H1 (cell line): ENCODE results near the gene LRRC45. TPM values are rescaled to one million over a fixed set of nuclear protein-coding genes. Genes with fewer than 3 reads are reported as not detected.

Source experiments
- CTCF ChIA-PET: fragments of 300-600 bp; sonication (Branson Sonifier 250); formaldehyde crosslinking; loops from one replicate; lab custom pipeline; 2021; ENCODE audit not compliant: partially characterized antibody; lab: Charles Lee
- POLR2A ChIA-PET: fragments of 300-600 bp; sonication (Branson Sonifier 250); formaldehyde crosslinking; loops from one replicate; lab custom pipeline; 2021; ENCODE audit warnings: inconsistent platforms; ENCODE audit not compliant: partially characterized antibody; lab: Charles Lee
- DNase-seq, 2 experiments: peaks; one replicate each; pipeline versions ENCODE4 v3.0.0 to v3.0.0-alpha.2; 2010 to 2022; ENCODE audit warnings: low spot score in 2 of 2, low read depth in 1 of 2, mixed read lengths in 1 of 2
- FAIRE-seq: peaks from 2 replicates; lab custom pipeline; 2011; peaks lifted over from hg19 to GRCh38; lab: Jason Lieb, UNC
- H2AFZ ChIP-seq: 2 replicates; pipeline ENCODE4 v1.8.1; 2012; ENCODE audit warnings: low read length, inconsistent platforms
- H2AK5ac ChIP-seq: 2 replicates; pipeline ENCODE4 v1.6.1; 2013; ENCODE audit warnings: low read depth, low read length
- H2BK120ac ChIP-seq: replicated peaks from 2 replicates; pipeline ENCODE3; 2013; ENCODE audit warnings: low read depth, low read length, inconsistent platforms
- H2BK12ac ChIP-seq: 2 replicates; pipeline ENCODE4 v1.6.1; 2013; ENCODE audit warnings: low read depth, low read length
- H2BK15ac ChIP-seq: 2 replicates; pipeline ENCODE4 v1.6.1; 2013; ENCODE audit warnings: low read length
- H2BK20ac ChIP-seq: 2 replicates; pipeline ENCODE4 v1.6.1; 2013; ENCODE audit warnings: low read length
- H2BK5ac ChIP-seq: 2 replicates; pipeline ENCODE4 v1.6.1; 2013; ENCODE audit warnings: low read depth, low read length
- H3K14ac ChIP-seq: 2 replicates; pipeline ENCODE4 v1.6.1; 2013; ENCODE audit warnings: inconsistent platforms; ENCODE audit not compliant: insufficient read length
- H3K18ac ChIP-seq: 2 replicates; pipeline ENCODE4 v1.6.1; 2013; ENCODE audit warnings: low read length; ENCODE audit errors: extremely low read depth
- H3K23ac ChIP-seq: 2 replicates; pipeline ENCODE4 v1.6.1; 2013; ENCODE audit warnings: inconsistent platforms; ENCODE audit not compliant: insufficient read length
- H3K23me2 ChIP-seq: 2 replicates; pipeline ENCODE4 v1.6.1; 2013; ENCODE audit warnings: low read depth, low read length
- H3K27ac ChIP-seq: 2 replicates; pipeline ENCODE4 v1.6.1; 2011; ENCODE audit warnings: low read depth, low read length, inconsistent platforms
- H3K27me3 ChIP-seq, 4 experiments: replicated peaks in 1 of 4; 1 replicate in 1 of 4; 2 replicates in 3 of 4; pipeline versions ENCODE4 v1.6.1 to v1.8.1; 2011 to 2013; ENCODE audit warnings: low read length in 3 of 4, mild to moderate bottlenecking in 3 of 4, inconsistent platforms in 2 of 4, mixed read lengths in 2 of 4, moderate library complexity in 1 of 4; ENCODE audit not compliant: control insufficient read depth in 3 of 4, insufficient read depth in 3 of 4; ENCODE audit errors: extremely low read depth in 1 of 4
- H3K36me3 ChIP-seq, 4 experiments: 2 replicates each; pipeline versions ENCODE4 v1.6.1 to v1.8.1; 2011 to 2013; ENCODE audit warnings: mild to moderate bottlenecking in 4 of 4, low read length in 3 of 4, moderate library complexity in 2 of 4, control low read depth in 1 of 4, inconsistent platforms in 1 of 4; ENCODE audit not compliant: insufficient read depth in 4 of 4, control insufficient read depth in 2 of 4
- H3K4ac ChIP-seq: replicated peaks from 2 replicates; pipeline ENCODE3; 2013; ENCODE audit warnings: low read length, low read depth, mixed read lengths, inconsistent platforms; ENCODE audit not compliant: insufficient read length
- H3K4me1 ChIP-seq, 4 experiments: replicated peaks in 1 of 4; 1 replicate in 1 of 4; 2 replicates in 3 of 4; pipeline versions ENCODE4 v1.6.1 to v1.8.1; 2011 to 2013; ENCODE audit warnings: low read length in 3 of 4, inconsistent platforms in 2 of 4, mixed read lengths in 1 of 4; ENCODE audit not compliant: insufficient read depth in 4 of 4, control insufficient read depth in 3 of 4
- H3K4me2 ChIP-seq, 2 experiments: 2 replicates each; pipeline versions ENCODE4 v1.6.1 to v1.8.1; 2011 to 2013; ENCODE audit warnings: low read depth in 2 of 2, low read length in 2 of 2, control low read depth in 1 of 2, inconsistent platforms in 1 of 2, mild to moderate bottlenecking in 1 of 2; ENCODE audit not compliant: insufficient read depth in 1 of 2
- H3K4me3 ChIP-seq, 4 experiments: fragments of 200-600, 300-600 bp in 1 of 4; sonication (generic), shearing (Covaris generic), sonication (Bioruptor Twin) in 1 of 4; 2 replicates each; pipeline versions ENCODE4 v1.5.1 to v1.8.1; 2011 to 2016; ENCODE audit warnings: low read length in 4 of 4, low read depth in 3 of 4, control low read depth in 2 of 4, inconsistent platforms in 2 of 4, mild to moderate bottlenecking in 2 of 4, mixed read lengths in 1 of 4, moderate library complexity in 1 of 4; ENCODE audit not compliant: insufficient read depth in 2 of 4; ENCODE audit errors: extremely low read depth in 1 of 4
- H3K56ac ChIP-seq: replicated peaks from 2 replicates; pipeline ENCODE3; 2013; ENCODE audit warnings: low read depth, mild to moderate bottlenecking, mixed read lengths, low read length, inconsistent platforms; ENCODE audit not compliant: insufficient read length
- H3K79me1 ChIP-seq: 2 replicates; pipeline ENCODE4 v1.6.1; 2013; ENCODE audit warnings: low read depth, low read length, control low read depth
- H3K79me2 ChIP-seq, 2 experiments: 2 replicates each; pipeline versions ENCODE4 v1.6.1 to v1.8.1; 2012 to 2013; ENCODE audit warnings: low read length in 2 of 2, mild to moderate bottlenecking in 2 of 2, inconsistent platforms in 1 of 2; ENCODE audit not compliant: insufficient read depth in 2 of 2, control insufficient read depth in 1 of 2
- H3K9ac ChIP-seq, 4 experiments: replicated peaks in 1 of 4; 1 replicate in 1 of 4; 2 replicates in 3 of 4; pipeline versions ENCODE4 v1.6.1 to v1.8.1; 2011 to 2013; ENCODE audit warnings: low read depth in 3 of 4, low read length in 3 of 4, control low read depth in 2 of 4, mild to moderate bottlenecking in 2 of 4, moderate library complexity in 2 of 4, inconsistent platforms in 1 of 4; ENCODE audit errors: extremely low read depth in 1 of 4
- H3K9me3 ChIP-seq, 2 experiments: 2 replicates each; pipeline versions ENCODE4 v1.6.1 to v1.8.1; 2012 to 2013; ENCODE audit warnings: mild to moderate bottlenecking in 2 of 2, moderate library complexity in 2 of 2, control low read depth in 1 of 2, inconsistent platforms in 1 of 2, low read depth in 1 of 2, low read length in 1 of 2, mixed read lengths in 1 of 2; ENCODE audit not compliant: insufficient read depth in 2 of 2
- H4K20me1 ChIP-seq, 2 experiments: replicated peaks in 1 of 2; 2 replicates each; pipeline versions ENCODE3 to v1.8.1; 2011 to 2013; ENCODE audit warnings: inconsistent platforms in 2 of 2, low read length in 2 of 2, mild to moderate bottlenecking in 1 of 2; ENCODE audit not compliant: insufficient read depth in 2 of 2, control insufficient read depth in 1 of 2
- H4K5ac ChIP-seq: 2 replicates; pipeline ENCODE4 v1.6.1; 2013; ENCODE audit warnings: low read length, low read depth, mixed read lengths, inconsistent platforms; ENCODE audit not compliant: insufficient read length
- H4K8ac ChIP-seq: 2 replicates; pipeline ENCODE4 v1.8.0; 2013; ENCODE audit warnings: mild to moderate bottlenecking, moderate library complexity, low read length, inconsistent platforms; ENCODE audit not compliant: insufficient read depth; ENCODE audit errors: extremely low read depth
- H4K91ac ChIP-seq: replicated peaks from 2 replicates; pipeline ENCODE3; 2013; ENCODE audit warnings: low read length, mixed read lengths, inconsistent platforms; ENCODE audit not compliant: insufficient read length
- CHD1 ChIP-seq: IDR thresholded peaks from 2 replicates; pipeline ENCODE4 v1.6.1; 2012; ENCODE audit warnings: low read depth, low read length, improper control_type of control experiment
- EZH2 ChIP-seq: fragments of 200-600 bp; sonication (generic); IDR thresholded peaks from 2 replicates; pipeline ENCODE4 v1.7.1; 2012; ENCODE audit warnings: low read depth, mild to moderate bottlenecking, moderate library complexity, low read length, inconsistent platforms; ENCODE audit not compliant: severe bottlenecking
- HDAC6 ChIP-seq: IDR thresholded peaks from one replicate; pipeline ENCODE4 v1.7.1; 2012; ENCODE audit warnings: low read depth, mild to moderate bottlenecking, inconsistent platforms, low read length, moderate library complexity
- MAFK ChIP-seq: IDR thresholded peaks from 2 replicates; pipeline ENCODE4 v1.6.1; 2012; ENCODE audit warnings: low read depth, mild to moderate bottlenecking, improper control_type of control experiment, low read length
- SP1 ChIP-seq: IDR thresholded peaks from 2 replicates; pipeline ENCODE4 v1.6.1; 2011; ENCODE audit warnings: low read depth, low read length
- SUZ12 ChIP-seq: fragments of 200-600 bp; sonication (generic); IDR thresholded peaks from 2 replicates; pipeline ENCODE4 v1.6.1; 2012; ENCODE audit warnings: mild to moderate bottlenecking, inconsistent platforms, low read length, moderate library complexity, mixed read lengths
- TBP ChIP-seq: IDR thresholded peaks from 2 replicates; pipeline ENCODE4 v1.6.1; 2011; ENCODE audit warnings: low read depth, low read length, improper control_type of control experiment
- TEAD4 ChIP-seq: IDR thresholded peaks from 2 replicates; pipeline ENCODE4 v1.6.1; 2012; ENCODE audit warnings: low read depth, low read length, inconsistent platforms, mixed read lengths
- WGBS, 2 experiments: shearing (Covaris generic) in 1 of 2; methylation state at CpG; one replicate each; pipeline versions ENCODE4 v1.1.6 to v1.1.7; 2013 to 2015; ENCODE audit warnings: low lambda C conversion rate in 2 of 2, mixed read lengths in 2 of 2, inconsistent platforms in 1 of 2, low coverage in 1 of 2, missing lambda C conversion rate in 1 of 2; ENCODE audit not compliant: insufficient replicate concordance in 2 of 2, insufficient coverage in 1 of 2, insufficient read length in 1 of 2; ENCODE audit errors: extremely low coverage in 1 of 2, missing lambda C conversion rate in 1 of 2; 5-methylcytosine and 5-hydroxymethylcytosine counted together
- polyA plus RNA-seq, 7 experiments: library from polyadenylated mRNA; depleted of rRNA in 3 of 7; stranded (reverse) in 5 of 7; unstranded in 2 of 7; fragments of >200 nt in 5 of 7; fragments of 200-250 nt in 2 of 7; gene quantifications; 1 replicate in 5 of 7; 2 replicates in 1 of 7; 4 replicates in 1 of 7; pipeline versions ENCODE4 v1.2.1 to v1.2.3, GENCODE V29; 2011 to 2013; ENCODE audit warnings: missing spikeins in 2 of 7, mixed read lengths in 2 of 7
- total RNA-seq: library from RNA; stranded (reverse); fragmentation: NEBNext Ultra II Directional; extraction: Animal tissue kit (Norgen Biotek cat#: 25700); gene quantifications from 2 replicates; pipeline ENCODE4 v1.2.1, GENCODE V29; 2021

LRRC45 gene
- total and polyA plus RNA-seq, 2 of the 8 experiments (the other 6 are each of a cell fraction or from before 2014, with no cell fraction given): 11.5 to 29.0 TPM

- Histone ChIP-seq H3K56ac (no peak overlapping the region), H3K4me2 (no peak overlapping the region), H4K91ac (peak overlapping the region; percentile 96), H2AFZ (no peak overlapping the region), H3K9me3 (no peaks in the 10 kb centered on the region), H3K18ac (no peak overlapping the region), H3K4me3 (no peak overlapping the region), H4K5ac (no peak overlapping the region), H4K20me1 (peaks cover 0 to 6% of the 10 kb centered on the region in 2 experiments), H3K14ac (no peak overlapping the region), H2AK5ac (peak overlapping the region; percentile 93), H3K9ac (0 out of 7 replicates have a peak overlapping the region, but pooled peaks of 1 of the 4 experiments have one; percentile 17), H2BK20ac (peak overlapping the region; percentile 84), H3K4me1 (peaks cover 1 to 15% (median 7%) of the 10 kb centered on the region in 4 experiments; a peak in 5 of 7 replicates), H2BK12ac (peak overlapping the region; percentile 97; the same call in 1 of the 2 replicates), H3K79me1 (no peaks in the 10 kb centered on the region), H2BK5ac (peak overlapping the region; percentile 55), H3K36me3 (peaks cover 0 to 4% (median 0%) of the 10 kb centered on the region in 4 experiments; a peak in 2 of 8 replicates), H2BK120ac (no peak overlapping the region), H3K23ac (no peak overlapping the region), H2BK15ac (peak overlapping the region; percentile 3), H3K4ac (peak overlapping the region; percentile 97), H4K8ac (0 out of 2 replicates have a peak overlapping the region, but pooled peaks have one; percentile 35), H3K27me3 (peaks cover 0 to 4% (median 0%) of the 10 kb centered on the region in 4 experiments; a peak in 1 of 7 replicates), H3K79me2 (no peaks in the 10 kb centered on the region), H3K27ac (no peak overlapping the region), H3K23me2 (0 out of 2 replicates have a peak, but pooled peaks cover 3% of the 10 kb centered on the region)
- CTCF ChIA-PET: interaction anchor here (1.0 to 2.7 kb wide), 3 partner anchors 13 to 23 kb away, joined by 3 to 28 read pairs (median 7); no protein-coding TSS in a partner anchor
- 93% methylated on average over 9 of the region's 9 CpGs; no CpG with 5 or more reads in 1 of the 2 experiments for WGBS, 2 experiments
- no peak for DNase-seq
- TF ChIP-seq EZH2: no peak
- TF ChIP-seq SUZ12: no peak
- no peak for TF ChIP-seq TEAD4
- TF ChIP-seq CHD1: no peak
- no peak for TF ChIP-seq TBP
- no peak for TF ChIP-seq HDAC6
- no peak for TF ChIP-seq SP1
- TF ChIP-seq MAFK: no peak
- POLR2A ChIA-PET: interaction anchor here (0.9 to 1.5 kb wide), 12 partner anchors 9 to 173 kb away, joined by 3 to 10 read pairs (median 3); partner anchors contain the start of genes CENPX, GPS1, LRRC45 and RAC3
- no peak for FAIRE-seq
Measured at GRCh38 chr17:82042649-82043048, 19.5 kb downstream of the LRRC45 start.
